Activated CD4-positive, CD25-positive, alpha-beta regulatory T cell (primary cell): ENCODE measurements around the gene NDRG3.

Source experiments
- DNase-seq, 4 experiments: peaks; one replicate each; lab custom pipeline; 2025; lab: John Stamatoyannopoulos, UW

The NDRG3 gene

DNA sequence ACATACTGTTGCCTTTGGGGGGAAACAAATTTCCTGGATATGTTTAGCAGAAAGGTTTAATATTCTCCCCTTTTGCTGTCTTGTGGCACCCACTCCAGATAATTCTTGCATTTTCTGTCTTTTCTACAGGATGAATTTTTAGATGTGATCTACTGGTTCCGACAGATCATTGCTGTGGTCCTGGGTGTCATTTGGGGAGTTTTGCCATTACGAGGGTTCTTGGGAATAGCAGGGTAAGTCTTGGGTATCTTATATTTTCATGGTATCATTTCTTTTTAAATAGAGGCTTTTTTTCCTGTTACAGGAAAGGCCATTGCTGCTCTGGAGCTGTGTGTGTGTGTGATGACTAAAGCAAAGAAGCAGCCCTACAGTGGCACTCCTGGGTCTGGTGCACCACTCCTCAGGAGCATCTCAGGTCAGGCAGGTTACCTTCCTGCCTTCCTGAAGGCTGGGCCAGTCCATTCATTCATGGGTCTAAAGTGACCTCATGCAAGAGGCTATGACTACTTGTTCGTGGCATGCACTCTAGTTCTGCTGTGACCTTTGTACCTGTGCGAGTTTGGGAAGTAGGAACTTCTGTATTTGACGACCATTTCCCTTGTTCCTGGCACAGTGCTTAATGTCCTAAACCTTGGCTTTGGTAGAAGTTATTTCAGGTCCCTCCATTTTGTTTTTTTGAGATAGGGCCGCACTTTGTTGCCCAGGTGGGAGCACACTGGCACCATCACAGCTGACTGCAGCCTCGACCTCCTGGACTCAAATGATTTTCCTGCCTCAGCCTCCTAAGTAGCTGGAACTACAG lies 138.1 kb downstream of the NDRG3 start:
- no peak for DNase-seq

DNA sequence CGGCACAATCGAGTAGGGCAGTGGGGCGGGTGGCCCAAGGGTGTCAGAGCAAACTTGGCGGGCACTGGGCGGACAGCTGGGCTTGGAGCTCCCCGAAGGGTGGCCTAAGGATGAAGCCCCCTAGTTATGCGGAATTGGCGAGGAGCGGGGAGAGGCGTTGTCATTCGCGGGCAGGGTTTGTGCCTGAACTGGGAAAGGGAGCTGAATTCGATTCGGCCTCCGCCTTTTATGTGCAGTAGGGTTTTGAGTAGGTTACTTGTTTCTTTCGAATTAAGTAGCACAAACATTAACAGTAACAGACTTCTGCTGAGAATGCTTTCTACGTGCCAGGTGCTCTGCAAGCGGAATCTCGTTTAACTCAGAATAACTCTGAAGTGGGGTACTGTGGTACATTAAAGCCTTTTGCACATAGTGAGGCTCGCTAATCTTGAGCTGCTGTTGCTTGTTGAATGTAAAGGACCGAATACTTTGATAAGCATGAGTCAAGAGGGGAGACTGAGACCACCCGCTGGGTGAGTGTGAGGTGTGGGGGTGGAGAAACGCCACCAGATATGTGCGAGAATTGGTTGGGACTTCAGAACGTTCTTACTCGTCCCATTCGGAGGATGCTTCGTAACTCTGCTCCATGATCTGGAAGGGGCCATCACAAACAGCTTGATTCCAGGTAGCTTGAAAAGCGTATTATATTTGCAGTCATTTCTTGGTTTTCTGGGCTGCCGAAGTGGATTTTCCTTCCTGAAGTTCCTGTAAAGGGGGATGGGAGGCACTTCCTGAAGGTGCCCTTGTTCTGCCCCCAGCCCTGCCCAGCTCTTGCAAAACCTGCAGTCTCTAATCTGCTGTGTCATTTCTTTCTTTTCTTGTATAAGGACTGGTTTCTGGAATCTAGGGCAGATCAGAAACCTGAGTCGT lies 139.5 kb downstream of the NDRG3 start:
- DNase-seq, result no peak

DNA sequence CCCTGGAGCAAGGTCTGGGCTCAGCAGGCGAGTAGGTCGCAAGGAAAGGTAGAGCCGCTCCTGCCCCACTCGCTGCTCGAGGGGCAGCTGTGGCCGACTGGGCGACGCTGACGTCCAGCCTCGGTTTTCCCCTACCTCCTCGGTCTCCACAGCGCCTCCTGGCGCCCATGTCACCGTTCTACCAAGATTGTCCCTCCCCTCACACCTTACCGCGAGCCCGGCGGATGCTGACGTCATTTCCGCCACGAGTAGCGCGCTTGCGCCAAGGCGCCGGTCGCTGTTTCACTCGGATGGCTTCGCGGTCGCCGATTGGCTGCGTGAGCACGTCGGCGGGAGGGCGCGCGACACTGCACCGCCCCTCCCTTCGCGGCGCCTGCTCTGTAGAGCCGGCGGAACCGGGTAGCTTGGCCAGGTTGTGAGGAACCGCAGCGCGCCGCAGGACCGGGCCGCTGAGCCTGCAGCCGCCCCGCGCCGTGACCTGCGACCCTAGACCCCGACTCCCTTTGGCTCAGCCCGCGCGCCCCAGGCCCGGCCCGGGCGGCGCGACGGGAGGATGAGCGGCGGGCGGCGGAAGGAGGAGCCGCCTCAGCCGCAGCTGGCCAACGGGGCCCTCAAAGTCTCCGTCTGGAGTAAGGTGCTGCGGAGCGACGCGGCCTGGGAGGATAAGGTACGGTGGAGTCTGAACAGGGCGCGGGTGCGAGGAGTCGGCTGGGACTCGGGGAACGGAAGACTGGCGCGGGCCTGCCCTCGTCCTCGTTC lies 140.3 kb downstream of the NDRG3 start, which contains the start of gene RAB5IF:
TSS of gene RAB5IF (plus strand) at position 381 of the 759 bp plus-strand sequence. CDS start at position 554, 173 bp downstream.
- peak; percentile 97 to 99 (median 98) for DNase-seq

DNA sequence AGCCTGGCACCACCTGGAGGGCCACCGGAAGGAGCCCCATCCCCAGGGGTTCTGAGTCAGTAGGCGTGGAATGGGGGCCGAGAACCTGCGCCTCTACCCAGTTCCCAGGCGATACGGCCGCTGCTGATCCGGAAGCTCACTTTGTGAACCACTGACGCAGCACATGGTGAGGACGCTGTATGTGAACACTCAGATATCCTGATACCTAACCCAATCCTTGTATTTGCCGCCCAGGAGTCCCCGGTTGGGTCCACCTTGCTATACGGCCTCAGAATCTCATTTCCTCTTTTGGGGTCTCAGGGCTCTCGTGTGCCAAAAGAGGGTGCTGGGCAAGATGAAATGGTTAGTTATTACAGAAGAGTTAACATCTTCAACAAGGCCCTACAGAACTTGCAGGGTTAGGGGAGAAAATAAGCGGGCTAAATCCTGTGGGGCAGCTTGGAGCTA lies 140.9 kb downstream of the NDRG3 start:
- DNase-seq, result peak; percentile 9 to 25 (median 16)
